HG02759 (cell line): ENCODE measurements around the gene PAX8.

Source experiments
- ATAC-seq: cut with Tn5 transposase; IDR thresholded peaks from one replicate; pipeline ENCODE4 v1.9.1; 2021; ENCODE audit warnings: mild to moderate bottlenecking, moderate library complexity; ENCODE audit not compliant: unreplicated experiment

The PAX8 gene

DNA sequence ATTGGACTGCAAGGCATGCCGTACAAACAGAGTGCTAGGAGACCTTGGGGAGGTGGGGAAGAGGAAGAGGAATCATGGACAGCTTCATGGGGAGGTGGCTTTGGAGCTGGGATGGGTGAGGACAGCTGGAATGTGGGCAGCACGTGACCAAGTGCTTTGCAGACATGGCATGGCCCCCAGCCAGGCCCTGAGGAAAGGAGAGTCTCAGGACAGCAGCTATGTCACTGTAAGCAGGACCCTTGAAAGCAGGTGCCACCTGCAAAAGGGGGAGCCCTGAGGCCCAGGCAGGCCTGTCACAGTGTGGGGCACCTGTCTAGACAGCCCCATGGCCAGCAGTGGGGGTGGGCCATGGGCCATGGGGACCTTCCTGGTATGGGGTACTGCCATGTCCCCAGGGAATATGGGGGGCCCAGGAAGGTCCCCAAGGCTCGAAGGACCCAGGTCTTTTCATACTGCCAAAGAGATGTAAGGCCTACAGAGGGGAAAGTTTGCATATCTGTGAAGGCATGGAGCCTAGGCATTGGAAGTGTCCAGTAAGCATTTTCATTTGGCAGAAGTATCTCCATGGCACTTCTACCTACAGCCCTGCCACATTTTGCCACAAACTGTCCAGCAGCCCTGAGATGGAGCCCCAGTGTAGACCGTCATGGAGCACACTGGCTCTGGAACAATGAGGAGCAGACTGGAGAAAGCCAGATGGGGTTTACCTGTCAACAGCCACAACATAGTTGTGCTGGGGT lies 9.9 kb downstream of the PAX8 start:
- no peak for ATAC-seq

DNA sequence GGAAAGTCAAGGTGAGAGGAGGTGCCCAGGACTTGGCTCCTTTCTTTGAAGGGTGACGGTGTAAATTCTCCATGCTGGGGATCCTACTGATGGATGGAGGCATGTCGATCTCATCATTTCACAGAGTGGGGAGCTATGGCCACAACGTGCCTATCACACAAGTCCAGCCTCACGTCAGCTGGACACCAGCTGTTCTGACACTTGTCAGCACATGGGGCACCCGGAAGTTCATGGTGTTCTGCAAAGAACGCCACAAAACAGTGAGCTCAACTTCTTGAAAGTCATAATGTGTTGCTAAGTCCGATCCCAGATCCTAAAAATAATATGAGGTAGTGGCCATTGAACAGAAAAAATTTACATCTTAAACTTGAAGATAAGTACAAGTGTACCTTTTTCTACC lies 12.3 kb downstream of the PAX8 start:
- no peak for ATAC-seq

DNA sequence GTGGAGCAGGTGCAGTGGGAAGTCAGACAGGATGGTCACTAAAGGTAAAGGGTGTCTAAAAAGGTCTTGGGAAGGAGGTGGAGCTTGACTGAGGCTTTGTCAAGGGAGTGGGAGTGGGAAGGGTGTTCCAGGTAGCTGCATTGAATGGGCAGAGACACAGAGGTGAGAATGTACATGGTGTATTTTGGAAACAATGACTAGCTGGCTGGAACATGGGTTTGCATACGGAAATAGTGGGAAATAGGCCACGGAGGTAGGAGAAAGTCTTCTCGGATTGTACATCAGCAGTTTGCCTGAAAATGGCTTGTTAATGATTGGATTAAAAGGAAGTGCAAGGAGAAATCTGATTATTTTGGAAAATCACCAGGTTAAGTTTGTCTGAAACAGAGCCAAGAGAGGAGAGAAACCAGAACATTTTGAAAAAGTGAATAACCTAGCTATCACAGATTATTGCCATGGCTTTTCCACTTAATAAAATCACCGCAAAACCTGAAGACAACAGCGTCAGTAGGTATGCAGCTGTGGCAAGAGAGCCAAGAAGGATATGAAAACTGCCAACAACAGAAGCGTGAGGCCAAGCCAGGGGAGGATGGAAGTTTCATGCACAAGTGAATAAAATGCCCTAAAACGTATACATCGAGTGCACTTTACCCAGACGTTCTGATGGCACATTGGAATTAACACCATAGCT lies 13.9 kb downstream of the PAX8 start:
- no peak for ATAC-seq

DNA sequence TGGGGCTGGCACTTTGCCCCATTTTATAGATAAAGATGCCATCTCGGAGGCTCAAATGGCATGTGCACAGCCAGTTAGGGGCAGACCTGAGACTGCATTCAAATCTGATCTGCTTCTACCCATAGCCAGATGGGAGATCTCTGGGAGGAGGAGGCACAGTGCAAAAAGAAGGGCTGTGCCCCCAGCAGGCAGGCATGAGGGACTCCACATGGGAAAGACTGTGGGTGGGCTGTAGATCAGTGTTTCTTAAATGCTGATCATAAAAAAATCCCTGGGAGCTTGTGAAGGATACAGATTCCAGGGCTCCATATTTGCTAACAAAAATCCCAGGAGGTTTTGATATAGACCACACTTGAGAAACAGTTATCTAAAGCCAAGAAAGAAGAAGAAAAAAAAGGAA lies 15.2 kb downstream of the PAX8 start:
- ATAC-seq, result no peak

DNA sequence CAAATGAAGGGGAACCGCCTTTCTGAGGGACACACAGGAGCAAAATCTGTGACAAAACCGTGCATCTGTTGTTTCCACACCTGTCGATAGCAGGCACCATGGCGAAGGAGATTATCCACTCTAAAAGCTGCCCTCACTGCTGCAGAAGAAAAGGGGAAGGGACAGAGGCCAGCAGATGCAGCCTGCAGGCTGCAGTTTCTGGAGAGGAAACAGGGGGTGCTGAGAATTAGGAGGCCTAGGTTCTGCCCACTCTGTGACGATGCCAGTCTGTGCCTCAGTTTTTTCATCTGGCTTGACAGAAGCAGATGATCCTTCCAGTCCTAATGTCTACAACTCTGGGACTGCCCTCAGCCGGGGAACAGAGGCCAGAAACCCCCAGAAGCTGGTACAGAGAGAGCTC lies 17.7 kb downstream of the PAX8 start:
- ATAC-seq, result no peak

DNA sequence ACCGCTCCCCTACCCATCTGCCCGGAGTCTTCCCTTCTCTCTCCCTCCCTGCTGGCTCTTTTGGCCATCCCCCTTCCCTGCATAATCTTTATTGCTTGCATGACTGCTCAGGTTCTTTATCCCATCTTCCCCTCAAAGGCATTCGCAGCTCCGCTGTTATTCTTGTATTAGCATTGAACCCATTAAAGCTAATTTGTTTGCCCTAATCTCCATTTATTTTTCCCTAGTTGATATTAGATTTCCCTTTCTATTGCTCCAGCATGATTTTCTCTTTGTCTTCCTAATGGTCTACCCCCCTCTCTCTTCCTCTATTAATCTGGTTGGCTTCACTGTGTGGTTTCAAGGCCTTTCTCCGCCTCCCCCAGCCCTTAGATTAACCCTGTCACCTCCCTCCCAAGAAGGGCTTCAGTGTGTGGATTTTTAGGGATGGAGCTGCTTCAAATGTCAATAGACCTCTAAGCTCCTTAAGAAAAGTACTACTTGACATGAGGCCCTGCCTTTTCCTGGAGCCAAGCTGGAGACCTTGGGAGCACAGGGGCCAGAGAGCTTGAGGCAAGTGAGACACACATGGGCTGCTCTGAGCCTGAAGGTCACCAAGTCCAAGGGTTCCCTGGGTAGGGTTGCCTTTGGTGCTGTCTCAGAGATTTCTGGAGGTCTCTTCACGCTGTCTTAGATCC lies 20.1 kb downstream of the PAX8 start:
- ATAC-seq, result no peak

DNA sequence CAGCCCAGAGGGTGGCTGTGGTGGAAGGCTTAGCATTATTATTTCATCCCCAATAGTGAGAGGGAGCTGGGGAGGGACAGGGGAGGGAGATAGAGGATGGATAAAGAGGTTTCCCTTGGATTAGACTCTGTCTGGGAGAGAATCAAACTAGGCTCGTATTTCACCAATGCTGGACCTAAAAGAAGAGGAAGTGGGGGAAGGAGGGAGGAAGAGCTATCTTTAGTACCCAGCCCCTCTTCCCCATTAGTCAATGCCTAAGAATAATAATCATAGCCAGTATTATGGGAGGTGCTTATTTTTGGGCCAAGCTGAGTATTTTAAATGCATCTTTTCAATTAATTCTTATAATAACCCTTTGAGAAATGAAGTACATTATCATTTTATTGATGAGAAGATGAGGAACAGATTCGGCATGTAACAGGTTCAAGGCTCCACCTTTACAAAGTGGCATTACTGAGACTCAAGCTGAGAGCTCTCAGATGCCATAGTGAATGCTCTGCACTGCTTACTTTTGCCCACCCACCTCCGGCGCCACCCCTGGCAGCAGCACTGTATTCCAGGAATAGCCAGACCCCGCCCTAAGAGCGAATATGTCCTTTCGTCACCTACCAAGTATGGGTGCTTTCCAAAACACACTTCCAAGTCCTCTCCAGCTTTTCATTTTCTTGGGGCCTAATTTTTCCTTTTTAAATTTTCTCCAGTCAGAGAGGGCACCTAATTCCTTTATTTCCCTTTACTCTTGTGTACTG lies 21.0 kb downstream of the PAX8 start:
- ATAC-seq, result no peak

DNA sequence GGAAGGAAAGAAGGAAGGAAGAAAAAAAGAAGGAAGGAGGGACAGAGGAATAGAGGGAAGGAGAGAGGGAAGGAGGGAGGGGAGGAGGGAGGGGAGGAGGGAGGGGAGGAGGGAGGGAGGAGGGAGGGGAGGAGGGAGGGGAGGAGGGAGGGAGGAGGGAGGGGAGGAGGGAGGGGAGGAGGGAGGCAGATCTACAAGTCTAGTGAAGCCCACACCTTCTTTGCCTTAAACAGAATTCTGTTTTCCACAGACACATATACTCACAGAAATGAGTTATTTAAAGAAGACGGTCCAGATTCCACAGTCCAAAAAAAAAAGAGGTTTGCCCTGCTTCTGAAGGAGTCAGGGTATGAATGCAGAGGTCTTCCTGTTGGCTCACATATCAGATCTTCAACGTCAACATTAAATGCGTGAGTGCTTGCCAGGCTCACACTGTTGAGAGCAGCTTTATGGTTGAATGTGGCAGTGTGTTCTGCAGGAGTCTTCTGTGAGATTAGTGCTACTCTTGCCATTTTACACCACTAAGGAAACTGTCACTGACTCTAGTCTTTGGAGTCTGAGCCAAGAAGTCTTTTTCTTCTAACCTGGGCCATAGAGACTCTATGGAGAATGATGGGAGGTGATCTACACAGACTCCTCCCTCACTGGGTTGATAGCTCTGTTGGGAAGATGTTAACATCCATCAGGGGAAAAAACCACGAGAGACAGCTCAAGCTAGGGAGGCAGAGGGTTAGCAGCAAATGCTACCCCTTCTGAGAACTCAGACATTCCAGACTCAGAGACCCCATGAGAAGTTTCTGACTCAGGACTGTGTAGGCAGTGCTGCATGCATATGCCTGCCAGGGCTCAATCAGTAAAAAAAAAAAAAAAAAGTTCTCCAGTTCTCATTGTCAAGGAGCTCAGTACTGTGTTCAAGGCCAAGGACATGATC lies 23.3 kb downstream of the PAX8 start:
- ATAC-seq, result no peak

DNA sequence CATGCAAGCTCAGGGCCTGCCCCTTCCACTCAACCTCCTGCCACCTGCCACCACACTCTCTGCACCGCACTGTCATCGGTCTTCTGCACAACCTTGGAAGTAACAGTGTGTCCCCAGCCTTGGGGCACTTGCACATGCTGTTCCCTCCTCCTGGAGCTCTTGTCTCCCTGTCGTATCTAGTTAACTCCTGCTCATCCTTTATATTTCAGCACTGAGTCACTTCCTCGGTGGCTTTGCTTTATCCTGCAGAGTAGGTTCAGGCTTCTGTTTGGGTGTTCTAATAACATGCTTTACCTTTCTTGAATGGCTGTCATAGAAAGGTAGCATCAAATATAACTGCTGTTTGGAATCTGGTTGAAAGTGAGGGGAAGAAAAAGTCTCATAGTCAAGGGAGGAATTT lies 25.3 kb downstream of the PAX8 start:
- ATAC-seq, result no peak

DNA sequence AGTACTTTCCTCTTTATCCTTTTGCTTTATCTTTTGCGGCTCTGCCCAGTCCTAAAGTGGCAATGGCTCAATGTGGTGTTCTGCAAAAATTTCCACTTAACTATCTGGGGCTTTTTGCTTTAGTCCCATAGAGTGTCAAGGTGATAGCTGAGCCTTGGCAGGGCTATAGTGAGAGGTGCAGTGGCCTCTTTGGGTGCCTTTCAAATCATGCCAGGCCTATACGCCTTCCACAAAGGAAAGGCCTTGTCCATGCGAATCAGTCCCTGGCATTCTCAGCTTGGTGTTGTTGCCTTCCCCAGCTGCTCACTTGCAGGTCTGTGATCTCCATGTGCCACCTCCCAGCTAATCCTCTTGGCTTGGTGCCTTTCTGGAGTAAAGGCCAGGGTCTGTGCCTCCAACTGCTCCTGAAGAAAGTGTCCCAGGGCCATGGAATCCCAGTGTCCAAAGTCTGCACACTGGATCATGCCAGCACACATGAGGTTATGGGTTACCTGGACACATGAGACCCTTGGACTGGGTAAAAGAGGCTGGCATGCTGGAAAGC lies 26.6 kb downstream of the PAX8 start:
- ATAC-seq, result no peak

DNA sequence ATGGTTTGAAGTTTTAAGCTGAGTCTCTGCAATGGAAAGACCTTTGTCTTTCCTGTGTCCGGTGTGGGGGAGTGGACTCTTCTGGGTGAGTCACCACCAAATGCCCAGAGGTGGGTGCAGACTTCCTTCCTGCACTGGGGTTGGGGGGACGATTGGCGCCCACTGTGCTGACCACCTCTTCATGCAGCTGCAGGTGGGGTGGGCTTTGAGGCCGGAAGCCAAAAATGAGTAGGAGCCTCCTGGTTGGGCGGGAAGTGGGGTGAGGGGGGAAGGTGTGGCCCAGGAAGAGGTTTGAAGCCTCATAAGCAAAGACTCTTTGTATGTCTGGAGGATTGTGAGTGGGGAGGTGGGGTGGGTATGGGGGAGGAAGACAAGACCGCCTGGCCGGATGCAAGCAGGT lies 27.6 kb downstream of the PAX8 start:
- ATAC-seq, result no peak

DNA sequence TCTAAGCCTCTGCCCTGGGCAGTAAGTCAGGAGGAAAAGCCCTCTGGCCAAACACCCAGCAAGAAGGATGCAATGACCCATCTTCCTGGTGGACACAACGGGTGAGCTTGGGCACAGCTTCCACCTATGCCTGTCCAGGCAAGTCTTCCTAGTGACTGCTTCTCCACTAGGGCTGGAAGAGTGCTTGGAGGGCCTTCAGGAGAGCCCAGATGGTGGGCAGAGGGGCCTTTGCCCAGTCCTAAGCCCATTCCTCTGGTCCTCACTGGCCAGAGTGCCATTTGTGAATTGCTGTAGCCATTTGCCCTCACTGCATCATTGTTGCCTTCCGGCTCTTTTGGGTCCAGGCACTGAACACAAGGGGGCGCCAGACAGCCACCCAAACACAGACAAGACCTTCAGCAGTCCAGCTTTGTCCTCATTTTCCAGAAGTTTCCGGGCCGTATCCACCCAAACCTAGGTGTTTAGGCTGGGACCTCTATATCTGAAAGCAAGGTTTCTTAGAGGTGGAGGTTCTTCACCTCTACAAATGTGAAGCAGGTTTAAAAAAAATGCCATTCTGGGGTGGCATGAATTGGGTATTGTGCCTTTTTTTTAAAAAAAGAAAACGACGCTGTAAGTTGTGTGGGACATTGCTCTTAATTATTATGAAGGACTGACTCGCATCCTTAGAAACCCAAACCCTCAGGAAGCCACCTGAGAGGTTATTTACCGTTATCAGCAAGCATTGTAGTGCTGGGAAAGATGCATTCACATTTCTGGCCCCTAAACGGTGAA lies 29.5 kb downstream of the PAX8 start:
- peak; percentile 71 for ATAC-seq

DNA sequence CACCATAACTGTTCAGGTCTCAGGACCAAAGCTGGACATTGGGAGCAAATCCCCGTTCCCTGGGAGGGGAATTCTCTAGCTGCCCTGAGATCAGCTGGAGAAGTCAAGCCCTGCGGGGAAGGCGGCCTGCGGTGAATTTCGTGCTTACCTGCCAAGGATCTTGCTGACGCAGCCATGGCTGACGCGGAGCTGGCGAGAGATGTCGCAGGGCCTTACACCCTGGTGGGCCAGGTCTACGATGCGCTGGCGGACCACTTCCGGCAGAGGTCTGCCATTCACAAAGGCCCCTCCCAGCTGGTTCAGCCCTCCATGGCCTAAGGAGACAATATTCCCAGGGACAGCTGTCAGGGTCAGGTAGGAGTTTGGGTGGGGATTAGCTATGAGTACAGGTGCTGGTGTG lies 32.1 kb downstream of the PAX8 start:
- ATAC-seq, result no peak

DNA sequence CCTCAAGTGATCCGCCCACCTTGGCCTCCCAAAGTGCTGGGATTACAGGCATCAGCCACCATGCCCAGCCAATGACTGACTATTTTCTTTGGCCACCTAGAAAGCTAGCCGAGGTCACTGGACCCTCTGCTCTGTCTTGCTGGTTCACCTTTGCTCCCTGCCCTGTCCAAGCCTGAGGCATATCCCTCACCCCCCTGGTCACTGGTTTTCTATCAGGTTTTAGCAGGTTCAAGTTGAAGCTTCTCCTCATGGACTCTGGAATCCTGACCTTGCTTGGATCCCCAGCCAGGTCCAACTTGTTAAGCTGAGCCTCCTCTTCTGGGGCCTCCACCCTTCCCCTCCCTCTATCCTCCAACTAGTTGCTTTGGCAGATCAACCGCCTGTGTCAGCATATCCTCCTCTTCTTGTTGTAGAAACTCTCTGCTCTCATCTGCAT lies 33.4 kb downstream of the PAX8 start:
- no peak for ATAC-seq

DNA sequence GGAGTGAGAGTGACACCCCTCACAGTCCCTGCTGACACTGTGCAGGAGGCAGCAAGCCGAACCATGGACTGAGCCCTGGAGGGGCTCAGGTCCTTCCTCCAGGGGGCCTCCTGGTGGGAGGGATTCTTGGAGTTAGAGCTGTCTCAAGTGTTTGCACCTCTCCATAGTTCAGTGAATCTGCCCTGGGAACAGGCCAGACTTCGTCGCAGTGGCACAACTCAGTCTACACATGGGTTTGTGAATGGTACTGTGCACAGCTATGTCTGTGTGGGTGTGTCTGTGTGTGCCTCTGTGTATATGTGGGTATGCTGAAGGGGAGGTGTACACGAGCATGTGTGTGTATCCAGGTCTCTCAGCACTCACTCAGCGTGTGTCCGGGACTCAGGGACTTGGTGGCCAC lies 36.4 kb downstream of the PAX8 start:
- no peak for ATAC-seq

DNA sequence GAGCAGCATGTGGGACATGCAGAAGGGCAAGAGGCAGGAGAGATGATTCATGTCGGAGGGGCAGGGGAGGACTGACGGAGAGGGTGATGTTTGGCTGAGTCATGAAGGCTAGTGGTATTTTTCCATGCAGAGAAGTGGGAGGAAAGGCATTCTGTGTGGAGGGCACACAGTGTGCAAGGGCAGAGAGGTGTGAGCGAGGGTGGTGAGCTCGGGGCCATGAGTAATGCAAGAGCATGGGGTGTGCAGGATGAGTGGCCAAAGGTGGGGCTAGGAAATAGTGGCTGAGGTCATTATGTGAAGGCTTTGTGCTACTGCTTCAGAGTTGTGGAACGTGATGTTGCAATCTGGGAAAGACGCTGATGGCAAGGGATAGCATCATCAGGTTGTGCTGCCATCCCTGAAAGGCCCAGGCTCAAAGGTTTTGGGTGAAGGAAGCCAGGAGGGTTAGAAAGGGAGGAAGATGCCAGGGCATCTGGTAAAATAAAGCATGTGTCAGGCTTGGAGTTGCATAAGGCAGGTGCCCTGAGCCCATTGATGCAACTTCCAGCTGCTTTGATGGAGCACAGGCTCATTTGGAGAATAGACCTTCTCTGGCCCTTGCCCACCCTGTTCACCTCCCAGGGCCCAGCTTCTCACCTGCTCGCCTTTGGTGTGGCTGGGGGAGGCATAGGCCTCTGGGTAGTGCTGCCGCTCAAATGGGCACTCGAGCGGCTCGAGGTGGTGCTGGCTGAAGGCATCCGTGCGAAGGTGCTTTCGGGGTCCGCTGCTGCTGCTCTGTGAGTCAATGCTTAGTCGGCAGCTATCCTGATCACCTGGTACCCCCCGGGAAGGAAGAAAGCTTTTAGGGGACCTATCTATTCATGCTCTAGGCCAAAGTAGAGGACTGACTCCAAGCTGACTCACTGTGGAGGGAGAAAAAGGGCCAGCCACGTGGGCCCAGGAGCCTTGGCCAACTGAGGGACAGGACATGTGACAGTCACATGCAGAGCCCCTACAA lies 37.5 kb downstream of the PAX8 start:
- ATAC-seq, result no peak

DNA sequence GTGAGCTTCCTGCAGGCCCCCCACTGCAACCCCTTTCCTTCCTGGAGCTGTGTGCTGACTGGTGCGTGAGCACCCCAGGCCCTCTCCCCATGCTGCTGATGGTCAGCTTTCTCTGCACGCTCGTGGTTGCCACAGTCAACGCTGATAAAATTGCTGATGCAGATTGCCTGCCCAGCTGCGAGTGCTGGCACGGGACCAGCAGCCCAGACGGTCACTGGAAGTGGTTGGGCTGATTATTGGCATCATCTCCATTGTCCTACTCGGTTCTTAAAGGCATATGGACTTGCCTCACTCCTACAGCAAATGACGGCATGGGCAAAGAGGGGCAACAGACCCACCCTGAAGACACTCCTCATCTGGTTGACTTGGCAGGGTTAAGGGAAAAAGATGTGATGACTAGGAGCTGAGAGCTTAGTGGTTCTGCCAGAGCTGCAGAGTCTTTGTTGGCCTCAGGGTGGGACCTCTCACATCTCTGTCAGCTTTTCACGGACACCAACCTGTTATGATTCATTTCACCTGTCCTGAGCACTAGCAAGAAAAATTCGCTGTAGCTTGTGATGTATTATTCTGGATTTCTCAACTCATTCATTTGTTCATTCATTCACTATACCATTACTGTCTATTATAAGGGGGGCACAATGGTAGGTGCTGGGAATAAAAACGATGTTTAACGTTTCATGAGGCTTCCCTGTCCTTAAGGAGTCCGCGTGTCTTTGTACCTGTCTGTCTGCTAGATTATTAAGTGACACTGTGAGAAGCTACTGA lies 38.4 kb downstream of the PAX8 start:
- no peak for ATAC-seq
